PFSK-1 (cell line): Measurements from ENCODE around the gene TMEM266.

Source experiments
- SIN3A ChIP-seq: IDR thresholded peaks from 2 replicates; pipeline ENCODE4 v1.6.1; 2012; ENCODE audit warnings: mild to moderate bottlenecking, low read length, moderate library complexity, borderline replicate concordance; ENCODE audit not compliant: insufficient read depth
- TF ChIP-seq, protein P1 (sequence below), 2 experiments: IDR thresholded peaks; 2 replicates each; pipeline versions ENCODE4 v1.6.1 to v1.8.0; 2011 to 2012; ENCODE audit warnings: low read depth in 2 of 2, low read length in 2 of 2, control low read depth in 1 of 2, inconsistent platforms in 1 of 2, mild to moderate bottlenecking in 1 of 2, moderate library complexity in 1 of 2; ENCODE audit not compliant: insufficient read depth in 1 of 2

DNA sequence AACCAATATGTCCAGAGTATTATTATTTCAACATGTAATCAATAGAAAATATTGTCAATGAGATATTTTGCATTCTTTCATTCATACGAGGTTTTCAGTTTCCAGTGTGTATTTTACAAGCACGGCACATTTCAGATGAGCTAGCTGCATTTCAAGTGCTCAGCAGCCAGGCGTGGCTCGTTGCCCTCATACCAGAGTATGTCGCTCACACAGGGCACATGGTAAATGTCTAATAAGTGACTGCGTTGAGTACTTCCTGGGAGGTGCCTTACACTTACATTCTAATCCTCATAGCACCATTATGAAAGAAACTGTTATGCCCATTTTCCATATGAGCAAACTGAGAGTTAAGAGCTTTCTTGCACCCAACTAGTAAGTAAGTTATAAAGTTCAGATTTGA is 47.4 kb downstream of the TMEM266 start:
- TF ChIP-seq, protein P1, sequence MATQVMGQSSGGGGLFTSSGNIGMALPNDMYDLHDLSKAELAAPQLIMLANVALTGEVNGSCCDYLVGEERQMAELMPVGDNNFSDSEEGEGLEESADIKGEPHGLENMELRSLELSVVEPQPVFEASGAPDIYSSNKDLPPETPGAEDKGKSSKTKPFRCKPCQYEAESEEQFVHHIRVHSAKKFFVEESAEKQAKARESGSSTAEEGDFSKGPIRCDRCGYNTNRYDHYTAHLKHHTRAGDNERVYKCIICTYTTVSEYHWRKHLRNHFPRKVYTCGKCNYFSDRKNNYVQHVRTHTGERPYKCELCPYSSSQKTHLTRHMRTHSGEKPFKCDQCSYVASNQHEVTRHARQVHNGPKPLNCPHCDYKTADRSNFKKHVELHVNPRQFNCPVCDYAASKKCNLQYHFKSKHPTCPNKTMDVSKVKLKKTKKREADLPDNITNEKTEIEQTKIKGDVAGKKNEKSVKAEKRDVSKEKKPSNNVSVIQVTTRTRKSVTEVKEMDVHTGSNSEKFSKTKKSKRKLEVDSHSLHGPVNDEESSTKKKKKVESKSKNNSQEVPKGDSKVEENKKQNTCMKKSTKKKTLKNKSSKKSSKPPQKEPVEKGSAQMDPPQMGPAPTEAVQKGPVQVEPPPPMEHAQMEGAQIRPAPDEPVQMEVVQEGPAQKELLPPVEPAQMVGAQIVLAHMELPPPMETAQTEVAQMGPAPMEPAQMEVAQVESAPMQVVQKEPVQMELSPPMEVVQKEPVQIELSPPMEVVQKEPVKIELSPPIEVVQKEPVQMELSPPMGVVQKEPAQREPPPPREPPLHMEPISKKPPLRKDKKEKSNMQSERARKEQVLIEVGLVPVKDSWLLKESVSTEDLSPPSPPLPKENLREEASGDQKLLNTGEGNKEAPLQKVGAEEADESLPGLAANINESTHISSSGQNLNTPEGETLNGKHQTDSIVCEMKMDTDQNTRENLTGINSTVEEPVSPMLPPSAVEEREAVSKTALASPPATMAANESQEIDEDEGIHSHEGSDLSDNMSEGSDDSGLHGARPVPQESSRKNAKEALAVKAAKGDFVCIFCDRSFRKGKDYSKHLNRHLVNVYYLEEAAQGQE (IDR thresholded peaks at IDR 0.05; ENCODE audit: insufficient read depth in 1 of 2, low read depth in 2 of 2, low read length in 2 of 2) = no peak
- no peak for TF ChIP-seq SIN3A
